PC-3 (cell line): ENCODE measurements around the gene TDRD12.

ENCODE experiments used
- EZH2 ChIP-seq: fragments of 300-600 bp; sonication (generic); IDR thresholded peaks from one replicate; pipeline ENCODE4 v1.6.1; 2017; ENCODE audit warnings: antibody characterized with exemption, mild to moderate bottlenecking, low read length; ENCODE audit not compliant: unreplicated experiment
- TF ChIP-seq, protein P1 (sequence below): fragments of 300-600 bp; sonication (generic); conservative IDR thresholded peaks from 2 replicates; pipeline ENCODE4 v1.5.1; 2017; ENCODE audit warnings: antibody characterized with exemption, low read depth, mild to moderate bottlenecking, low read length

DNA sequence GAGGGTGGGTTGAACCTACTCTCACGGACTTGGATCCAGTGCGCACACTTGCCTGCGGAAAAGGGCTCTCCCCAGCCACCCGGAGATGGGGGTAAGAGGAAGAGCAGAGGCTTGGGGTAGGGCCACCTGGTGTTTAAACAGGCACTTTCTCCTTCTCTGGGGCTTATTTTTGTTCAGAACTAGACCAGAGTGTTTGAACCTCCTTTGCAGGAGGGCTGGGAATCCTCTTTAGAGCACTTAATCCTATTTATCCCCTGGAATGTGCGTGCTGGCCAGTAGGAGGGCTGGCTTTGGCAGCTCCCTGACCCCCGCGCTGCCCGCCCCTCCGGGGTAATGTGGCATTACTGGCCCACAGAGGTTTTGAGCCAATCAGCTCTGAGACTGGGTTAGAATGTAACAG, 41.9 kb upstream of the TDRD12 start:
- TF ChIP-seq, protein P1, sequence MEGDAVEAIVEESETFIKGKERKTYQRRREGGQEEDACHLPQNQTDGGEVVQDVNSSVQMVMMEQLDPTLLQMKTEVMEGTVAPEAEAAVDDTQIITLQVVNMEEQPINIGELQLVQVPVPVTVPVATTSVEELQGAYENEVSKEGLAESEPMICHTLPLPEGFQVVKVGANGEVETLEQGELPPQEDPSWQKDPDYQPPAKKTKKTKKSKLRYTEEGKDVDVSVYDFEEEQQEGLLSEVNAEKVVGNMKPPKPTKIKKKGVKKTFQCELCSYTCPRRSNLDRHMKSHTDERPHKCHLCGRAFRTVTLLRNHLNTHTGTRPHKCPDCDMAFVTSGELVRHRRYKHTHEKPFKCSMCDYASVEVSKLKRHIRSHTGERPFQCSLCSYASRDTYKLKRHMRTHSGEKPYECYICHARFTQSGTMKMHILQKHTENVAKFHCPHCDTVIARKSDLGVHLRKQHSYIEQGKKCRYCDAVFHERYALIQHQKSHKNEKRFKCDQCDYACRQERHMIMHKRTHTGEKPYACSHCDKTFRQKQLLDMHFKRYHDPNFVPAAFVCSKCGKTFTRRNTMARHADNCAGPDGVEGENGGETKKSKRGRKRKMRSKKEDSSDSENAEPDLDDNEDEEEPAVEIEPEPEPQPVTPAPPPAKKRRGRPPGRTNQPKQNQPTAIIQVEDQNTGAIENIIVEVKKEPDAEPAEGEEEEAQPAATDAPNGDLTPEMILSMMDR: no peak
- TF ChIP-seq EZH2: no peak
